Caco-2 (cell line): ENCODE measurements around the gene USE1. TPM values are rescaled to one million over a fixed set of nuclear protein-coding genes. Genes with fewer than 3 reads are reported as not detected.

ENCODE experiments used
- BruUV-seq: library from RNA; stranded (reverse); fragments of 400-500 nt; replicated peaks from 2 replicates; lab custom pipeline; 2021; lab: Mats Ljungman, UMichigan
- CTCF ChIA-PET: fragments of 300-600 bp; sonication (Branson Sonifier 250); formaldehyde crosslinking; loops from one replicate; lab custom pipeline; 2022; ENCODE audit warnings: antibody characterized with exemption; lab: Charles Lee
- POLR2A ChIA-PET: fragments of 300-600 bp; sonication (Branson Sonifier 250); formaldehyde crosslinking; loops from one replicate; lab custom pipeline; 2022; ENCODE audit warnings: antibody characterized with exemption; lab: Charles Lee
- DNase-seq, 2 experiments: peaks; one replicate each; pipeline versions ENCODE4 v3.0.0 to v3.0.0-alpha.2; 2020 to 2022
- H3K27me3 ChIP-seq: replicated peaks from 2 replicates; pipeline ENCODE4 v1.6.0; 2011; ENCODE audit warnings: low read length; ENCODE audit not compliant: control insufficient read depth, insufficient read depth
- H3K36me3 ChIP-seq: 2 replicates; pipeline ENCODE4 v1.5.1; 2011; ENCODE audit warnings: low read length; ENCODE audit not compliant: control insufficient read depth, insufficient read depth
- H3K4me1 ChIP-seq: fragments of 250-450 bp; sonication (Bioruptor Pico); 2 replicates; pipeline ENCODE4 v1.5.1; 2020; ENCODE audit warnings: mild to moderate bottlenecking
- H3K4me3 ChIP-seq: 2 replicates; pipeline ENCODE4 v1.5.1; 2011; ENCODE audit warnings: low read depth, mild to moderate bottlenecking, control low read depth, low read length
- H3K9me3 ChIP-seq: fragments of 250-450 bp; sonication (Bioruptor Pico); 2 replicates; pipeline ENCODE4 v1.5.1; 2020; ENCODE audit warnings: mild to moderate bottlenecking, moderate library complexity
- H3K27ac Mint-ChIP-seq: one replicate; pipeline ENCODE4 v1.8.0; 2022; ENCODE audit warnings: mixed read lengths; ENCODE audit not compliant: unreplicated experiment
- H3K27me3 Mint-ChIP-seq: one replicate; pipeline ENCODE4 v1.8.0; 2022; ENCODE audit warnings: mixed read lengths; ENCODE audit not compliant: insufficient read depth, unreplicated experiment
- H3K36me3 Mint-ChIP-seq: one replicate; pipeline ENCODE4 v1.8.0; 2022; ENCODE audit warnings: mild to moderate bottlenecking, mixed read lengths; ENCODE audit not compliant: insufficient read depth, unreplicated experiment
- H3K4me1 Mint-ChIP-seq: one replicate; pipeline ENCODE4 v1.8.0; 2022; ENCODE audit warnings: low read depth, mixed read lengths; ENCODE audit not compliant: unreplicated experiment
- H3K4me3 Mint-ChIP-seq: one replicate; pipeline ENCODE4 v1.8.0; 2022; ENCODE audit warnings: mild to moderate bottlenecking, moderate library complexity, mixed read lengths; ENCODE audit not compliant: unreplicated experiment
- H3K9me3 Mint-ChIP-seq: one replicate; pipeline ENCODE4 v1.8.0; 2022; ENCODE audit warnings: mixed read lengths; ENCODE audit not compliant: unreplicated experiment
- intact Hi-C: fragments of 100-400 bp; cut with micrococcal nuclease; formaldehyde crosslinking; loops from one replicate; pipeline ENCODE4 v1.10.0; 2022; ENCODE audit not compliant: unreplicated experiment
- total RNA-seq: library from RNA; stranded (reverse); gene quantifications from 2 replicates; pipeline ENCODE4 v1.2.3, GENCODE V29; 2022
- TF ChIP-seq, protein P1 (sequence below), 2 experiments: fragments of 200-600 bp in 1 of 2; IDR thresholded peaks; 1 replicate in 1 of 2; 2 replicates in 1 of 2; pipeline versions ENCODE4 v1.5.1 to v1.8.0; 2011 to 2022; ENCODE audit warnings: antibody characterized with exemption in 1 of 2, control low read depth in 1 of 2, inconsistent platforms in 1 of 2, low read depth in 1 of 2, low read length in 1 of 2, mild to moderate bottlenecking in 1 of 2, moderate library complexity in 1 of 2; ENCODE audit not compliant: insufficient read depth in 1 of 2, severe bottlenecking in 1 of 2, unreplicated experiment in 1 of 2

The USE1 gene
- total RNA-seq, 1 experiment from 2014 or later = 20.2 TPM

DNA sequence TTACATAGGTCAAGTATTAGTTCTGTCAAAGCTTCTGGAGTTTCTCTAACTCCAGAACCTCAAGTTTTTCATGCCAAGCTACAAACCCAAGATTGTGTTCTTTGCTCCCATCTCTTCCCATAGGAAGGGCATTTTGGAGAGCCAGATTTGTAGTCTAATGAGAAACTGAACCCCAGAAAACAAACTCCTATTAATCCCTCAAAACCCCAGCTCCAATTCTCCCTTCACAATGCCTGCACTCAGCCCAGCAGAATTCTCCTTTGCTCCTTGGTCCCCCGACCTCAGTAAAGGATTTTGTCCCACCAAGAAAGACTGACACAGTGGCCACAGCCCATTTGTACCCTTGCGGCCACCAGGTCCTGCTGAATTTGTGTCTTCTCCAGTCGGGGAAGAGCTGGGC lies 41.0 kb downstream of the USE1 start:
- TF ChIP-seq, protein P1, sequence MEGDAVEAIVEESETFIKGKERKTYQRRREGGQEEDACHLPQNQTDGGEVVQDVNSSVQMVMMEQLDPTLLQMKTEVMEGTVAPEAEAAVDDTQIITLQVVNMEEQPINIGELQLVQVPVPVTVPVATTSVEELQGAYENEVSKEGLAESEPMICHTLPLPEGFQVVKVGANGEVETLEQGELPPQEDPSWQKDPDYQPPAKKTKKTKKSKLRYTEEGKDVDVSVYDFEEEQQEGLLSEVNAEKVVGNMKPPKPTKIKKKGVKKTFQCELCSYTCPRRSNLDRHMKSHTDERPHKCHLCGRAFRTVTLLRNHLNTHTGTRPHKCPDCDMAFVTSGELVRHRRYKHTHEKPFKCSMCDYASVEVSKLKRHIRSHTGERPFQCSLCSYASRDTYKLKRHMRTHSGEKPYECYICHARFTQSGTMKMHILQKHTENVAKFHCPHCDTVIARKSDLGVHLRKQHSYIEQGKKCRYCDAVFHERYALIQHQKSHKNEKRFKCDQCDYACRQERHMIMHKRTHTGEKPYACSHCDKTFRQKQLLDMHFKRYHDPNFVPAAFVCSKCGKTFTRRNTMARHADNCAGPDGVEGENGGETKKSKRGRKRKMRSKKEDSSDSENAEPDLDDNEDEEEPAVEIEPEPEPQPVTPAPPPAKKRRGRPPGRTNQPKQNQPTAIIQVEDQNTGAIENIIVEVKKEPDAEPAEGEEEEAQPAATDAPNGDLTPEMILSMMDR (IDR thresholded peaks at IDR 0.05; ENCODE audit: insufficient read depth in 1 of 2, low read depth in 1 of 2, low read length in 1 of 2, severe bottlenecking in 1 of 2, unreplicated experiment in 1 of 2) = no peak
- ChIA-PET POLR2A (interaction anchor here (1.4 kb wide), 1 partner anchor 41 kb away, joined by 6 read pairs; no protein-coding TSS in a partner anchor), CTCF (interaction anchor here (0.5 to 1.4 kb wide), 2 partner anchors 25 to 103 kb away, joined by 4 read pairs; partner anchors contain the start of gene ANKLE1)
- no TSS peak for BruUV-seq
- Mint-ChIP-seq H3K36me3 (no peaks in the 10 kb centered on the region), H3K4me1 (peaks cover 7% of the 10 kb centered on the region), H3K9me3 (no peaks in the 10 kb centered on the region), H3K27ac (no peak overlapping the region), H3K4me3 (no peak overlapping the region), H3K27me3 (no peaks in the 10 kb centered on the region)
- no peak overlapping the region for H3K4me3 ChIP-seq
- intact Hi-C loops = no loop called here
- no peak for DNase-seq
- H3K27me3 ChIP-seq = no peaks in the 10 kb centered on the region
- H3K4me1 ChIP-seq = peaks cover 10% of the 10 kb centered on the region
- no peaks in the 10 kb centered on the region for H3K9me3 ChIP-seq
- no peaks in the 10 kb centered on the region for H3K36me3 ChIP-seq

DNA sequence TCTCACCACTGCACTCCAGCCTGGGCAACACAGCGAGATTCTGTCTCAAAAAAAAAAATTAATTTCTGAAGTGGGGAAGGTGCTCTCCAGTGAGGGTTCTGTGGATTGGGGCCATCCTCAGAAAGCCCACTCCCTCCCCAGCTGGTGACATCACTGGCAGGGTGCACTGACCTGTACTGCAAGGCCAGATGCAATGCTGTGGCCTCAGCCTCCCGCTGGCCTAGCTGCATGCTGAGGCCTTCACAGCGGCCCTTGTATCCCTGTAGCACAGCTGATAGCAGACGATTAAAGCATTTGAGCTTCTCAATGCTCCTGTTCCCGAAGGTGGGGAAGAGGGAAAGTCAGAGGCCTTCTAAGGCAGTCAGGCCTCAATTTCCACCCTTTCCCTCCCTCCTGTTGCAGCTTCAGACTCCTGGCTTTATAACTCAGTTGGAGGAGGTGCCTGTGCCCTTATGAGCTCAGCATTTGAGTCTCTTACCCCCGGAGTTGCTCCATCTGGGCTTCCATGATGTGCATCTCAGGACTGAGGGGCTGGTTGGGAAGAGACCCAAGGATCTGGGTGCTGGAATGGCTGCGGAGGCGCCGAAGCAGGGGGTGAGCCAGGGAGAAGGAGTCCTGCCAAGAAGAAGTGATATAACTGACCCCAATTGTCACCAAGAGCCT lies 44.1 kb downstream of the USE1 start:
- DNase-seq = no peak
- no peaks in the 10 kb centered on the region for H3K27me3 ChIP-seq
- no peak overlapping the region for H3K4me3 ChIP-seq
- Mint-ChIP-seq H3K9me3 (no peaks in the 10 kb centered on the region), H3K4me1 (peaks cover 8% of the 10 kb centered on the region), H3K27me3 (no peaks in the 10 kb centered on the region), H3K36me3 (no peaks in the 10 kb centered on the region), H3K4me3 (no peak overlapping the region), H3K27ac (no peak overlapping the region)
- ChIA-PET POLR2A (interaction anchor here (0.5 kb wide), 1 partner anchor 15 kb away, joined by 3 read pairs; no protein-coding TSS in a partner anchor), CTCF (interaction anchor here (1.1 to 1.4 kb wide), 3 partner anchors 9 to 44 kb away, joined by 4 to 6 read pairs (median 4); partner anchors contain the start of gene USE1)
- no TSS peak for BruUV-seq
- H3K36me3 ChIP-seq = no peaks in the 10 kb centered on the region
- TF ChIP-seq, protein P1 (IDR thresholded peaks at IDR 0.05; ENCODE audit: insufficient read depth in 1 of 2, low read depth in 1 of 2, low read length in 1 of 2, severe bottlenecking in 1 of 2, unreplicated experiment in 1 of 2) = no peak
- intact Hi-C loops = no loop called here
- H3K4me1 ChIP-seq = peaks cover 10% of the 10 kb centered on the region
- H3K9me3 ChIP-seq = no peaks in the 10 kb centered on the region

DNA sequence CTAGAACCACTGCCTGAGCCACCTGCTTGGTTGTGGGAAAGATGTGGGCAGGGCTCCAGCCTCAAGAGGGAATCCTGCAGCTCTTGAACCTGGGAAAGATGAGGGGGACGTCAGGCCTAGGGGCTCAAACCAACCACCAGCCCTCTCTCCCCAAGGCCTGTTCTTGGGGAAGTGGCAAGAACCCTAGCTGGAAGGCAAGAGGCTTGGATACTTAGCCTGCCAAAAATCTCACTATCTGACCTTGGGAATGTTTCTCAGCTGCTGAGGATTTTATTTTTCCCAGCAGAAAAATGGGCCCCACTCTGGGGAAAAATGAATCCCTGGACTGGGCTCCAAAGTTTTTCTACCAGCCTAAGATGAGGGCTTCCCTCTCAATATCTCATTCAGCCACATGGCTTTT lies 44.8 kb downstream of the USE1 start:
- no peak for DNase-seq
- POLR2A ChIA-PET = no interaction called here
- H3K27ac Mint-ChIP-seq = no peak overlapping the region
- H3K9me3 Mint-ChIP-seq = no peaks in the 10 kb centered on the region
- H3K27me3 Mint-ChIP-seq = no peaks in the 10 kb centered on the region
- no peaks in the 10 kb centered on the region for H3K9me3 ChIP-seq
- peaks cover 8% of the 10 kb centered on the region for H3K4me1 Mint-ChIP-seq
- BruUV-seq = no TSS peak
- no peaks in the 10 kb centered on the region for H3K36me3 Mint-ChIP-seq
- no peaks in the 10 kb centered on the region for H3K27me3 ChIP-seq
- TF ChIP-seq, protein P1 (IDR thresholded peaks at IDR 0.05; ENCODE audit: insufficient read depth in 1 of 2, low read depth in 1 of 2, low read length in 1 of 2, severe bottlenecking in 1 of 2, unreplicated experiment in 1 of 2) = no peak
- H3K36me3 ChIP-seq = no peaks in the 10 kb centered on the region
- CTCF ChIA-PET = interaction anchor here (0.6 to 1.4 kb wide), 3 partner anchors 23 to 45 kb away, joined by 4 to 6 read pairs (median 4); partner anchors contain the start of gene USE1
- H3K4me3 ChIP-seq = no peak overlapping the region
- intact Hi-C loops = loop anchor here (2.0 kb wide), 1 partner anchor 13 kb away; no protein-coding TSS in a partner anchor
- no peak overlapping the region for H3K4me3 Mint-ChIP-seq
- H3K4me1 ChIP-seq = peaks cover 7% of the 10 kb centered on the region
